ENCODE data around the gene WDR45B.
"Not testable (repeated sequence)": the region's sequence is repeated elsewhere in the genome, so short reads cannot be mapped to it uniquely, and the experiment has no call there.

The WDR45B gene

DNA sequence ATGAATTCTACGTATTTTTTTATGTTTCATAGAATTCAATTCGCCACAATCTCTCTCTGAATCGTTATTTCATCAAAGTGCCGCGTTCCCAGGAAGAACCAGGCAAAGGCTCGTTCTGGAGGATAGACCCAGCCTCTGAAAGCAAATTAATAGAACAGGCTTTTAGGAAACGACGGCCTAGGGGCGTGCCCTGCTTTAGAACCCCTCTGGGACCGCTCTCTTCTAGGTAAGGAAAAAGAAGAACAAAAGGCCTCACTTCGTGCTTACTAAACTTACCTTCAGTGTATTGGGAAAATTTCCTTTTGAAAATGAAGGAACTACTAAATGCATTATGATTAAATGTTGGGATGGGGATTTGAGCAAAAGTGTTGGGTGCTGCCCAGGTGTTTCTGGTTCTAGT is 65.5 kb downstream of the WDR45B start:
- no peak for DNase-seq (ENCODE audit: low read depth)

- peak; percentile 20 for DNase-seq (ENCODE audit: low read depth)
Measured at GRCh38 chr17:82582213-82582612, 66.0 kb downstream of the WDR45B start.

DNA sequence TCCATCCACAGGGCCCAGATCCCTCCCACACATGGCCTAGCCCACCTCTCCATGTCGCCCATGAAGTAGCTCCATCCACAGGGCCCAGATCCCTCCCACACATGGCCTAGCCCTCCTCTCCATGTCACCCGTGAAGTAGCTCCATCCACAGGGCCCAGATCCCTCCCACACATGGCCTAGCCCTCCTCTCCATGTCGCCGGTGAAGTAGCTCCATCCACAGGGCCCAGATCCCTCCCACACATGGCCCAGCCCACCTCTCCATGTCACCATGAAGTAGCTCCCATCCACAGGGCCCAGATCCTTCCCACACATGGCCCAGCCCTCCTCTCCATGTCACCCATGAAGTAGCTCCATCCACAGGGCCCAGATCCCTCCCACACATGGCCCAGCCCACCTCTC is 68.3 kb downstream of the WDR45B start:
- not testable (repeated sequence) for DNase-seq (ENCODE audit: low read depth)

GRCh38 chr17:82577300-82577699 is 70.9 kb downstream of the WDR45B start:
- DNase-seq (ENCODE audit: low read depth) = no peak

DNA sequence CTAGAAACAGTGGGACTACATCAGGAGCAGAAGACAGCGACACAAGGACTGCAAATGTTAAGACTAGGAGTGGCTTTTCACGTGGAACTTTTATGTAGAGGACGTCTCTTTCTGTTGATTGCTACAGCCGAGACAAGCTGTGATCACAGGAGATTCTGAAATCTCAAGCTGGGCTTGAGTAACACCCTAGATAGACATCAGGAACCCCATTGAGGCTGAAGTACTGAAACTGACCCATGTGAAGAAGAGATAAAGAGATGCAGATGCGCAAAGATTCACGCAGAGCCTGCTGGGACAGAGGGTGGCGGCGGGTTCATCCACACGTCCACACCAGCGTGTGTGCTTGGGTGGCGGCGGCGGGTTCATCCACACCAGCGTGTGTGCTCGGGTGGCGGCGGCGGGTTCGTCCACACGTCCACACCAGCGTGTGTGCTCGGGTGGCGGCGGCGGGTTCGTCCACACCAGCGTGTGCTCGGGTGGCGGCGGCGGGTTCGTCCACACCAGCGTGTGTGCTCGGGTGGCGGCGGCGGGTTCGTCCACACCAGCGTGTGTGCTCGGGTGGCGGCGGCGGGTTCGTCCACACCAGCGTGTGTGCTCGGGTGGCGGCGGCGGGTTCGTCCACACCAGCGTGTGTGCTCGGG is 72.5 kb downstream of the WDR45B start:
- not testable (repeated sequence) for DNase-seq (ENCODE audit: low read depth)

GRCh38 chr17:82574041-82574440 is 74.2 kb downstream of the WDR45B start:
- no peak for DNase-seq (ENCODE audit: low read depth)

DNA sequence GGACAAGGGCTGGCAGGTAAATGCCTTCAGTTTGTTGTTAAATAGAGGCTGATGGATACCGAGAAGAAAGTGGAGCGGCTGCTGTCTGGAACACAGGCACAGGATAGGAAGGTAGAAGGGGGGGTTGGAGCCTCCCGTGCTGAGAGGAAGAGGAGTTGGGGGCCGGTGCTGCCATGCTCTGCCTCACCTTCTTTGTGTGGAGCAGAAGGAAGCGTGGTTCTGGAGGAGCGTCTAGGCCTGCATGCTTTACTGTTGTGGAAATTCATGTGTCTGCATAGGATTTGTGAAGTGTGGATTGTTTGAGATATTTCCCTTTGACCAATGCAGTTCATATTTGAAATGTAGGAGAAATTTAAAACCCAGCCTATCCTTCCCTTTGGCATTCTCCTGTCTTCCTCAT is 76.4 kb downstream of the WDR45B start:
- DNase-seq (ENCODE audit: low read depth) = no peak

DNA sequence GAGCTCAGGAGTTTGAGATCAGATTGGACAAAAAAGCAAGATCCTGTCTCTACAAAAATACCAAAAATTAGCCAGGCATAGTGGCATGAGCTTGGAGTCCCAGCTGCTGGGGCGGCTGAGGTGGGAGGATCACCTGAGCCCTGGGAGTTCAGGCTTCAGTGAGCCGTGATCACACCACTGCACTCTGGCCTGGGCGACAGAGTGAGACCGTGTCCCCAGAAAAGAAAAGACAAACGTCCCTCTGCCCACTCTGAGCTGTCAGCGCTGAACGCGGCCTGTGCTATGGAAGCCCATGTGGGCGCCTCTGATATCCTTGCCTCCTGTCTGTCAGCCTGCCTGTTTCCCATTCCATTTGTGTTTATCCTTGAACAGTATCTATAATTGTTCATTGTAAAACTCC is 78.0 kb downstream of the WDR45B start:
- DNase-seq (ENCODE audit: low read depth) = no peak

GRCh38 chr17:82569621-82570020 is 78.6 kb downstream of the WDR45B start:
- no peak for DNase-seq (ENCODE audit: low read depth)

DNA sequence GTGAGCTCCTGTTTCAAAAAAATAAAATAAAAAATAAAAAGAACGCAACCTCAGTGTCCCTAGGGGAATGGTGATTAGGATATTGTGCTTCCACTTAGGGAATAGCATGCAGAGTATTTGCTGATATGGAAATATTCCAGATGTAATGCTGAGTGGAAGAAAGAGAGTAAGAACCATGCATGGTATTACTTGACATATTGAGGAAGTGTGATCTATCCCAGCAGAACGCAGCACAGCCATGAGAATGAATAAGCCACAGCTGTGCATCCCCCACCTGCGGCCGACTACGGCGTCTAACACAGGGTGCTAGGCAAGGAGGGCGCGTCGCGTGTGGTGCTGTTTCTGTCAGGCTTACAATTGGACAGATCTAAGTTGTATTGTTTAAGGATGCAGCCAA is 79.2 kb downstream of the WDR45B start:
- DNase-seq (ENCODE audit: low read depth) = no peak

GRCh38 chr17:82567286-82567685 is 81.0 kb downstream of the WDR45B start:
- no peak for DNase-seq (ENCODE audit: low read depth)

DNA sequence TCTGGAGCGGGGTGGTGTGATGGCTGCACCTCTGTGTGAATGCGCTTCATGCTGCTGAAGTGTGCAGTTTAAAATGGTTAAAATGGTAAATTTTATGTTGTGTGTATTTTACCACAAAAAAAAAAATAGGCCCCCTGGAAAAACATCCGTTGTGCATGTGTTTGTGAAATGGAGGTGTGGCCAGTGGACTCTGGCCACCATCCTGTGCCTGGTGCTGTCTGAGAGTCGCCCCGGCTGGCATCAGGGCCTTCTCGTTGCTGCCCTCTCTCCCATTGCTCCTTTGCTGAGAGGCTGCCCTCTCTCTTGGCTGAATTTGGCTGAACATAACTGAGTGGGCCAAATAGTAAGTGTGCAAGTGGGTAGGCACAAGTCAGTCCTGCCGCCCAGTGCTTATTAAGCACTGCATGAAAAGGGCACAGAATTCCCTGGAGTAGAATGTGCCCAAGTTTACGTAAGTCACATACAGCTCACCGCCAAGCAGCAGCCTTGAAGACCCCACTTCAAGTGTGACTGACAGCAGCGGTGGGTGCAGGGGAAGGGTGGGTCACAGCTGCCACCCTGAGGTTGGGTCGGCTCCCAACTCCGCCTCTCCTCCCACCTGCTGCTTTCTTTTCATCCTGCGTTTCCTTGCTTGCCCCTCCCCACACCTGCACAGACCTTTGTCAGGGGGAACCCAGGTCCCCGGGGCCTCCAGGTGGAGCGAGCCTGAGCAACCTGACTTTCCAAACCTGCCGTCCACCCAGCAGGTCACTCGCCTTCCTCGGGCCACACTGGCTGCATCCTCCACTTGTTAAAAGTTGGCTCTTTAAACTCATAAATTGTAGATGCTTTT is 81.9 kb downstream of the WDR45B start:
- no peak for DNase-seq (ENCODE audit: low read depth)

GRCh38 chr17:82565551-82565950 is 82.7 kb downstream of the WDR45B start:
- no peak for DNase-seq (ENCODE audit: low read depth)

Measured in amniotic epithelial cell (primary cell).